ENCODE results near the gene CLDN22.
A peak's percentile ranks its signal among the peaks of the same experiment; 100 is the strongest.

Gene CLDN22

GRCh38 chr4:183318656-183319055 lies 1.4 kb downstream of the CLDN22 start:
- DNase-seq: no peak

DNA sequence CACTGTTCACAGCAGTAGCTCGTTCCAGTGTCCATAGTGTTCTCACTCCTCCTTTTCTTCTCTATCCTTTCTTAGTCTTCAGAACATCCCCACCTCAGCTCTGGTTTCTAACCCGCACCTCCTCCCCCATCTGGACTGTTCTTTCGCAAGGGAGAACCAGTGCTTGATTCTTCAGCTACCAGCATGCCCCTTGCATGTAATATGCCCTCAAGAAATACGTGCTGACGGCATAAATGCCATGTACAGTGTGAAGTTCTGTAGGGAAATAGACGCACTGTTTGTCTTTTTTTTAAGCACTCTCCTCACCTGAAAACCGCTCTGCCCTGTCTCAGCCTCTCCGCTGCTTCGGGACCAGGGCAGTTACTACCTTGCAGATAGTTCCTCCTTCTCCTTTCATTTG lies 5.3 kb downstream of the CLDN22 start:
- no peak for DNase-seq

DNA sequence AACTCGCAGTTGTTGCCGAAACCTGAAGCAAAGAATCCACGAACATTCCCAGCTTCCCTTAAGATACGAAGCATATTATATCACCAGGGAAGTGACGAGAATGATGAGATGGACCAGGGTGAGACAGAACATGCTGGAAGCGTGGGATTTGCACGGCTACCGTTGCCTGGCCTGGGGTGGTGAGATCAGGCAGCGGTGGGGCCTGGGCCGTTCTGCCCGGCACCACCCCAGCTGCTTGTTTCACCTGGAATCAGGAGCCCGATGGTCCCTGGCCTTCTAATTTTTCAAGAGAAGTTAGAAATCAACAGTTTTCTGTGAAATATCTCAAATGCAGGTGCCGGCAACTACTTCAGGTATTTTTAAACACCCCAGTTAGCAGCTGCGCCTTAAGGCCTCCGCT lies 5.7 kb downstream of the CLDN22 start:
- no peak for DNase-seq

DNA sequence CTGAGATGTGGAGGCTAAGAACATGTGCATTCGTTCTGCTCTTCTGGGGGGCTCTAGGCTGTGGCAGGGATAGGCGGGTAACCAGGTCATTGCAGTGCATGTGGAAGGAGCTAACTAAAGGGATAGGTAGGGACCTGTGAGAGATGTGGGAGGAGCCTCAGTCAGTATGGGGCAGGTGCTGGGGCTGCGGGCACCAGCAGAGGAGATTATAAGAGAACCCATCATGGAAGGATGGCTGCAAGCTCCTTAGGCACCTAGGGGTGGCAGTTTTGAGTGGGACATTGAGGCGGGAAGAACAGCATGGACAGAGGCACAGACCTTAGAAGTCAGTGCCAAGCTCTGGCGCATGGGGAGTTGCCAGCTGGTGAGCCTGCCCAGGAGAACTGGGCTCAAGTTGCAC lies 7.2 kb downstream of the CLDN22 start:
- no peak for DNase-seq

GRCh38 chr4:183306811-183307210 lies 13.3 kb downstream of the CLDN22 start:
- DNase-seq: peak; percentile 63

GRCh38 chr4:183304538-183304937 lies 15.5 kb downstream of the CLDN22 start:
- no peak for DNase-seq

- DNase-seq: no peak
Observed at GRCh38 chr4:183304067-183304466, 16.0 kb downstream of the CLDN22 start.

- no peak for DNase-seq
Observed at GRCh38 chr4:183303301-183303700, 16.8 kb downstream of the CLDN22 start.

DNA sequence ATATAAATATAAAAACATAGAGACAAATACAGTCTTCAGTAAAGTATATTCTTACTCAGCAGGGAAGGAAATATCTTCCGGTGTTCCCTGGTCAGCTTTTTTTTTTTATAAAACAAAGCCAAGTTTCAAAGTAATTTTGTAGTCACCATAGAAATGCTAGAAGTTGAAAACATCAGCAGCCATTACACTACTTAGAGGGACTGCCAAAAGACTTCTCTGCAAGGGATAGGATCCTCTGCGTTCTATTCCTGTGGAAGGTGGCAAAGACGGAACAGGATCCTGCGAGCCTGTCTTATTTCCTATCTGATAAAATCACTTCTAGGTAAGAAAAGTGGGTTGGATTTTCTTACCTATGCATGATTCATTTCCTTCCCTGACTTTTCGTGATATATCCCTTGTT lies 19.4 kb downstream of the CLDN22 start:
- no peak for DNase-seq

GRCh38 chr4:183300070-183300469 lies 20.0 kb downstream of the CLDN22 start:
- no peak for DNase-seq

GRCh38 chr4:183299464-183299863 lies 20.6 kb downstream of the CLDN22 start:
- no peak for DNase-seq

GRCh38 chr4:183297675-183298074 lies 22.4 kb downstream of the CLDN22 start:
- DNase-seq: no peak

GRCh38 chr4:183295711-183296110 lies 24.4 kb downstream of the CLDN22 start:
- DNase-seq: no peak

DNA sequence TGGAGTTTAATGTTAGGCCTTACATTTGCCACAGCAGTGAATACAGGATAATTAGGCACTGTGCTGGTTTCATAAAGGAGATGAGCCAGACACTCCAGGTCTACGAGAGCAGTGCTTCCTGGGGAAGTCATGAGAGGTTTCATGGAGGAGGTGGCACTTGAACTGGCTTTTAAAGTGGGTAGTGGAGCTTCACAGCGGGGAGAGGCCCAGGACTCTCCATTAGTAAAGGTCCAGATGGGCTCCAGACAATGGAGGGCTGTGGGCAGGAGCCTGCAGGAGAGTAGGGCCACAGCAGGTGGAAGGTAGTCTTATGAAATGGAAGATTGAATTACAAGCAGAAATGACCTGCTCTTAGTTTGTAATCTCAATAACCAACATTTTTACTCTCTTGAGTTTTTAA lies 29.0 kb downstream of the CLDN22 start:
- DNase-seq: no peak

DNA sequence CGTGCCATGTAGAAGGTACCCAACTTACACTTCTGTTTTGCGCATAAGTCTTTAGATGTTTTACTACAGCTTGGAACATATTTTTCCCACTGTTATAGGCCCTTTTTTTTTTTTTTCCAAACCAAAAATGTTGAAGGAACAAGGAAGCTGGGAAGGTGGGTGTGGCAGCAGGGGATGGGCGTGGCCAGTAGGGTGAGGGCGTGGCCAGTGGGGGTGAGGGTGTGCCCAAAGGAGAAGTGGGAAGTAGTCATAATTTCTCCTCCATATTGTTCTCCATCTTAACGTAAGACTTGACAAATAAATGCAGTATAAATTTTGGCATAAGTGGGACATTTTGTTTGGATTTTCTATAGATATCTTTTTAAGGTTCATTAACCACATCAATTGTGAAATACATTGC lies 30.4 kb downstream of the CLDN22 start:
- no peak for DNase-seq

GRCh38 chr4:183288955-183289354 lies 31.1 kb downstream of the CLDN22 start:
- no peak for DNase-seq

DNA sequence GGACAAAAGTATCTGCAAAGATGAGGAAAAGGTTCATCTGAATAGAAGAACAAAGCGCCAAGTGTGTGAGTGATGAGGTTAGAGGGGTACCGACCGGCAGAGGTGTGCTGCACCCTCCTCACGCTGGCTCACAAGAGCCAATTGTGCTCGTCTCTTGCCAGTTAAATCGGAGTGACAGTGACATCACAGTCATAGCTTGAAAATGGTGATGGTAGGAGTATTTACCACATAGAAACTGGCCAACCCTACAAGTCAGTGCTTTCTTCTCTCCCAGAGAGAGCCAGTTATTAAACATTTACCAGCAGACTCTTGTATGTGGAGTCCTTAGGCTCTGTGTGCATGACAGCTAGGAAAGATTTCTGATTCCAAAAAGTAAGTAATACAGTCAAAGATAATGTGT lies 32.4 kb downstream of the CLDN22 start:
- DNase-seq: no peak

GRCh38 chr4:183287309-183287659 lies 32.8 kb downstream of the CLDN22 start:
- no peak for DNase-seq

- DNase-seq: no peak
Observed at GRCh38 chr4:183286590-183287308, 33.3 kb downstream of the CLDN22 start.

DNA sequence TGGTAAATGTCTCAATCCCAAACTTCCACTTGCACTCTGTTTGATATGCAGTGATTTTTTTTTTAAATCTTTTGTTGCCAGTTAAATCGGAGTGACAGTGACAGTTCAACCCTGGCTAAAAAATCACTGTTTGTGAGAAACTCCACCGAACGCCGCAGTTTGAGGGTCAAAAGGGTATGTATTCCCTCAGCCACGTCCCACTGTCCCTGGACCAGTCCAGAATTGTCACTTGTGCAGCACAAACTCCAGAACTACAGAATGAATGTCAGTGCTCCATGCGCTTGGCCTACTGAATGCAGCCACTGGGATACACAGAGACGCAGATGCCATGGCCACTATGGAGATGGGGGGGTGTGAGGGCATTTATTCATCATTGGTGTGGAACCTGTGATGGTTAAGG lies 34.2 kb downstream of the CLDN22 start:
- DNase-seq: no peak

DNA sequence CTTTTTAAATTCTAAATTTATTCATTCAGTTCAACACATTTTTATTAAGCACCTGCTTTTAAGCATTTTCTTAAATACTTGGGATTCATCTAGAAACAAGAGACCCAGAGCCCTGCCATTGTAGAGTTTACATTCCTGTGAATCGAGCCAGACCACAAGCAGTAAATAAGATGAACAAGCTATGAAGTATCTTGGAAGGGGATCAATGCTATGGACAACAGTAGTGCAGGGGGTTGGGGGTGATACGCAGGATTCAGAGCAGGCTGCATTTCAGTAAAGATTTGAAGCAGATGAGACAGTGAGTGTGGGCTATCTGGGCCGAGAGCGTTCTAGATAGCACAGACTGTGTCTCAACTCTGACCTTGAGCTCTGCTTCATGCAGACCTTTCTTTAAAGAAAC lies 35.1 kb downstream of the CLDN22 start:
- no peak for DNase-seq

GRCh38 chr4:183284258-183284785 lies 35.8 kb downstream of the CLDN22 start:
- no peak for DNase-seq

DNA sequence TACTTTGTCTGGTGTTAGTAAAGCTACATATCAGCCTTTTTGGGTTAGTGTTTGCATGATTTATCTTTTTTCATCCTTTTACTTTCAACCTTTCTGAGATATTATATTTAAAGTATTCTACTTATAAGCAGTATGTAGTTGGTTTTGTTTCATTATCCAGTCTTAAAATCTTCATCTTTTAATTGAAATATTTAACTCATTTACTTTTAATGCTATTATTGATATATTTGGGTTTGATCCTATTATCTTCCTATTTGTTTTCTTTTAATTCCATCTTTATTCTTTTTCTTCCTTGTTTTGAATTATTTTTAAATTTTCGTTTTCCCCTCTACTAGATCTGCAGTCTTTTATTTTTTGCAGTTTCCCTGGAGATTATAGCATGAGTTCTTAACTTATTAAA lies 44.0 kb downstream of the CLDN22 start:
- no peak for DNase-seq

DNA sequence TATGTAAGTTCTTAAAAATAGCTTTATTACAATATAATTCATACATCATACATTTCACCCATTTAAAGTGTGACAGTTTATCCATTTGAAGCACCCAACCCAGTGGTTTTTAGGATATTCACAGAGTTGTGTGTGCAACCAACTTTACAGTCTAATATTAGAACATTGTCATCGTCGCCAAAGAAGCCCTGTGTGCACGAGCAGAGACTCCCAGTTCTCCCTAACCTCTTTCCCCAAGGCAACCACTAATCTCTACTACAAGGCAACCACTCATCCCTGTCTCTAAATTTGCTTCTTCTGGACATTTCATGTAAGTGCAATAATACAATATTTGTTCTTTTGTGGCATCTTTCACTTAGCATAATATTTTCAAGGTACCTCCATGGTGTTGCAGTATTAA lies 47.7 kb downstream of the CLDN22 start:
- no peak for DNase-seq

- DNase-seq: no peak
Observed at GRCh38 chr4:183268556-183268955, 51.5 kb downstream of the CLDN22 start.

All from NCI-H524 treated with DMSO at 0.1 percent for 48 hours (cell line).